GM12873 (cell line): Measurements from ENCODE around the gene AGTR1.

Experiments
- TF ChIP-seq, protein P1 (sequence below): IDR thresholded peaks from 2 replicates; pipeline ENCODE4 v1.5.1; 2012; ENCODE audit warnings: low read depth, mild to moderate bottlenecking, moderate library complexity, low read length, control low read depth; ENCODE audit not compliant: insufficient read depth; ENCODE audit errors: missing control alignments

AGTR1 gene

DNA sequence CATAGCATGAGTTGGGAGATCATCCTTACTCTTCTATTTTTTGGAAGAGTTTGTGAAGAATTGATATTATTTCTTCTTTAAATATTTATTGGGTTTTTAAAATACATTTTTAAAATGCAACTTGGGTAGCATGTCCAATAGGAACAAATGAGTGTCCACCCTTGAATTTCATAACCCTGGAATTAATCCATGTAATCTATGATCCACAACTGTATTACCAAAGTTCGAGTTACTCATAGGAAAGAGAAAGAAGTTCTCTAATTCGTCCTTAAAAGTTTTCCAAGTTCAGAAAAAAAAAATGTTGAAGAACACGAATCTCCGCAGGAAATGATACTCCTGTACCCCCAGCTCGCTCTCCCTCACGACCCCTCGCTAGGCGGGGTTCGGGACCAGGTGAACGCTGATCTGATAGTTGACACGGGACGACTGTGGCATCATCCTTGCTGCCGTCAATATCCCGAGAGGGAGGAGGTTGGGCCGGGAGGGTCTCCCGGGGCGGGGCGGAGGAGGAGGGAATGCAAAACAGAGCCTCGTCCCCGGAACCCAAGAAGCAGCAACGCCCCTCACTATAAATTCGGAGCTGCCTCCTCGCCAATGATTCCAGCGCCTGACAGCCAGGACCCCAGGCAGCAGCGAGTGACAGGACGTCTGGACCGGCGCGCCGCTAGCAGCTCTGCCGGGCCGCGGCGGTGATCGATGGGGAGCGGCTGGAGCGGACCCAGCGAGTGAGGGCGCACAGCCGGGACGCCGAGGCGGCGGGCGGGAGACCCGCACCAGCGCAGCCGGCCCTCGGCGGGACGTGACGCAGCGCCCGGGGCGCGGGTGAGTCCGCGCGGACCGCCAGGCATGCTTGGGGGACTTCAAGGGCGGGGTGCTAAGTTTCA is at the start of gene AGTR1:
Gene AGTR1, plus strand, starts transcription at position 598 of the 884 bp plus-strand sequence. CDS start 43,133 bp downstream, outside the sequence.
- TF ChIP-seq, protein P1, sequence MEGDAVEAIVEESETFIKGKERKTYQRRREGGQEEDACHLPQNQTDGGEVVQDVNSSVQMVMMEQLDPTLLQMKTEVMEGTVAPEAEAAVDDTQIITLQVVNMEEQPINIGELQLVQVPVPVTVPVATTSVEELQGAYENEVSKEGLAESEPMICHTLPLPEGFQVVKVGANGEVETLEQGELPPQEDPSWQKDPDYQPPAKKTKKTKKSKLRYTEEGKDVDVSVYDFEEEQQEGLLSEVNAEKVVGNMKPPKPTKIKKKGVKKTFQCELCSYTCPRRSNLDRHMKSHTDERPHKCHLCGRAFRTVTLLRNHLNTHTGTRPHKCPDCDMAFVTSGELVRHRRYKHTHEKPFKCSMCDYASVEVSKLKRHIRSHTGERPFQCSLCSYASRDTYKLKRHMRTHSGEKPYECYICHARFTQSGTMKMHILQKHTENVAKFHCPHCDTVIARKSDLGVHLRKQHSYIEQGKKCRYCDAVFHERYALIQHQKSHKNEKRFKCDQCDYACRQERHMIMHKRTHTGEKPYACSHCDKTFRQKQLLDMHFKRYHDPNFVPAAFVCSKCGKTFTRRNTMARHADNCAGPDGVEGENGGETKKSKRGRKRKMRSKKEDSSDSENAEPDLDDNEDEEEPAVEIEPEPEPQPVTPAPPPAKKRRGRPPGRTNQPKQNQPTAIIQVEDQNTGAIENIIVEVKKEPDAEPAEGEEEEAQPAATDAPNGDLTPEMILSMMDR = no peak

DNA sequence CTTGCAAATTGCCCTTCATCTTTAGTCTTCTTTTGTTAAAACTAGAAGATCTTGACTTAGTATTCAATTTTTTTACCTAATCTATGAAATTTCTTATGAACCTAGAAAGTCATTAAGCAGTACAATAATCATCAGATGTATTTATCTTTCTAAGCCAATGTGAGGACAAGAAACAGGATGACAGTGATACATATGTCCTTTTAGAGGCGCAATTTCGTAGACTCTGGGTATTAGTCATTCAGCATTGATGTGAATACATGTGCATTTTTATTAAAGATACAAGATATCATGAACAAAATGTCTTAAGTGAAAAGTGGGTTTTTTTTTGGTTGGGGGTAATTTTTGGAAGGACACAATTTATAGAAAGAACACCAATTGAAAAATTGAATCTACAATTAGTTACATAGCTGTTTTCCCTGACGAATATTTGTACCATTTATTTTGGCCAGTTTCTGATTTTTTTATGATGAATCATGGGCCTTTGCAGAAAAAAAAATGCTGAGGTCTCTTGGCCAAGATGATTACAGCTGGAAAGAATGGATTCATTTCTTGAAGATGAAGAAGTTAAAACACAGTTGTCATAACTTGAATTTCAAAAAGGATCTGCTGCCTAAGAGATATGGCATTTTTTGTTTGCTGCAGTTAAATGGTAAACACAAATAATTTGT is 48.9 kb upstream of the AGTR1 start:
- TF ChIP-seq, protein P1 = no peak

DNA sequence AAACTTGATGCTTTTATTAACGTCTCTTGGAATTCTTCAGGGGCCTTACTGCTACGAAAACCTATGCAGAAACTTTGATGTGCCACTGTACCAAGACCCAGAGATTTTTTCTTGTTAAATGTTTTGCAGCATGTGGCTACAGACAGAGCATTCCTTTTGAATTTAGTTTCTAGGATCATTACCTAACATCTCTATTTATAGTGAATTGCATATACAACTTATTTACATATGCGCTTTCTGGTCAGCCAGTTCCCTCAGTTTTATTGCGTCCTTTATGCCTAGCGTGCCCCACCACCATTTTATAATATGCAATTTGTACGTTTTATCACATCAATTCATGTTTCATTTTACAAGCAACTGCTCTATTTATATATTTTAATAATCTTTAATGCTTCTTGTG is 46.2 kb upstream of the AGTR1 start:
- TF ChIP-seq, protein P1 = no peak

- TF ChIP-seq, protein P1 = no peak
Measured at GRCh38 chr3:148654433-148654832, 43.3 kb upstream of the AGTR1 start.

GRCh38 chr3:148657470-148657869 is 40.2 kb upstream of the AGTR1 start:
- TF ChIP-seq, protein P1 = no peak

DNA sequence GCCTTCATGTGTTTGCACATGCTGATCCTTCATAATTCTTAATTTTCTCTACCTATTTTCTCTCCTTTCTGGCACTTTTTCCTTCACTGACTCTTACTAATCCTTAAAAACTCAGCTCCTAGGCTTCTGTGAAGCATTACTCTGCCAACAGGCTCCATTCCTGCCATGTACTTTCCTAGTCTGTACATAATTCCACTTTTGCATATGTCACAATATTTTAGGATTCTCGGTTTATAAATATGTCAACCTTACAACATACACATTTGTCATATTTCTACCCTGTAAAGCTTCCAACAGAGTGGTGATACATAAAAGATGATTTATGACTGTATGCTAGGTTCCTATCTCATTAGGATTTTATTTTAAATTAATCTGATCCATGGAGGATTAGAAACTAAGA is 38.2 kb upstream of the AGTR1 start:
- TF ChIP-seq, protein P1 = no peak

GRCh38 chr3:148680289-148680688 is 17.4 kb upstream of the AGTR1 start:
- TF ChIP-seq, protein P1 = no peak
